ENCODE data around the gene NFIA. TPM values are rescaled to one million over a fixed set of nuclear protein-coding genes. Genes with fewer than 3 reads are reported as not detected.

The NFIA gene
- total RNA-seq, 1 experiment from 2014 or later, result 0.35 TPM

DNA sequence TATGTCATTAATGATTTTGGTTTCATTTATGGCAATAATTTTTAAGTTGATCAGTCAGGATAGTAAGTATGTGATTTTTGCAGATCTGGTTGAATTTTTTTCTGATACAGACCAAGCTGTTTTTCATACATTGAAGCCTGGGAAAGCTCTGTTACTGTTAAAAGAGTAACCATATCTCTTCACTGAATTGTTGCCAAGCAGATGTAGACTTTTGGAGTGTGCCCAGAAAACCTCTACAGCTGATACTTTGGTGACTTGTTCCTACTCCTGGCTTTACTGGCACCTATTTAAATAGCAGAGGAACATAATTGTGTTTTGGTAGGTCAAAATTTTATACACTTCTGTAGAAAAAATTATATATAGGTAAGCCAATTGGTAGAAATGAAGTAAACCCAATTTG is 49.4 kb downstream of the NFIA start:
- no peak overlapping the region for H2AFZ ChIP-seq (ENCODE audit: low read length)
- no peaks in the 10 kb centered on the region for H3K23me2 ChIP-seq (ENCODE audit: insufficient read length, low read depth, low read length, poor library complexity, severe bottlenecking)
- H3K14ac ChIP-seq (ENCODE audit: insufficient read depth, low read length), result no peak overlapping the region
- Mint-ChIP-seq H3K4me1 (peaks cover 0 to 3% of the 10 kb centered on the region in 2 experiments; a peak in 1 of 4 replicates), H3K4me3 (no peak overlapping the region), H3K27me3 (ENCODE audit: low read depth) (no peaks in the 10 kb centered on the region), H3K27ac (no peak overlapping the region), H3K9me3 (no peaks in the 10 kb centered on the region; a peak in 1 of 5 replicates), H3K36me3 (ENCODE audit: insufficient read depth in 1 of 3, low read depth in 3 of 3) (no peaks in the 10 kb centered on the region)
- H2BK120ac ChIP-seq (ENCODE audit: low read depth, low read length, poor library complexity, severe bottlenecking), result no peak overlapping the region
- no peak overlapping the region for H2AK5ac ChIP-seq (ENCODE audit: insufficient read length, low read length)
- no peaks in the 10 kb centered on the region for H3K27me3 ChIP-seq (ENCODE audit: insufficient read depth, low read length)
- H3K18ac ChIP-seq (ENCODE audit: insufficient read length, low read depth, low read length), result no peak overlapping the region
- no peak overlapping the region for H3T11ph ChIP-seq (ENCODE audit: low read length)
- H4K91ac ChIP-seq (ENCODE audit: insufficient read length, low read depth, low read length), result no peak overlapping the region
- no peak overlapping the region for H2BK20ac ChIP-seq (ENCODE audit: low read depth, low read length, poor library complexity, severe bottlenecking)
- DNase-seq, result no peak
- no peaks in the 10 kb centered on the region for H3K79me2 ChIP-seq (ENCODE audit: insufficient read depth, low read length)
- H4K20me1 ChIP-seq (ENCODE audit: control insufficient read depth, insufficient read depth, insufficient read length), result no peaks in the 10 kb centered on the region
- no peak overlapping the region for H2BK5ac ChIP-seq (ENCODE audit: insufficient read length, low read length)
- H2BK15ac ChIP-seq (ENCODE audit: low read depth, low read length), result no peak overlapping the region
- no peak overlapping the region for H4K8ac ChIP-seq (replicated peaks; ENCODE audit: insufficient read length, low read depth, low read length)
- H3K23ac ChIP-seq (ENCODE audit: insufficient read length, low read depth, low read length), result no peak overlapping the region
- H3K4me1 ChIP-seq (ENCODE audit: insufficient read depth, low read length), result no peaks in the 10 kb centered on the region
- no peak overlapping the region for H3K56ac ChIP-seq (ENCODE audit: insufficient read length, low read depth, low read length)
- TF ChIP-seq, protein P1, sequence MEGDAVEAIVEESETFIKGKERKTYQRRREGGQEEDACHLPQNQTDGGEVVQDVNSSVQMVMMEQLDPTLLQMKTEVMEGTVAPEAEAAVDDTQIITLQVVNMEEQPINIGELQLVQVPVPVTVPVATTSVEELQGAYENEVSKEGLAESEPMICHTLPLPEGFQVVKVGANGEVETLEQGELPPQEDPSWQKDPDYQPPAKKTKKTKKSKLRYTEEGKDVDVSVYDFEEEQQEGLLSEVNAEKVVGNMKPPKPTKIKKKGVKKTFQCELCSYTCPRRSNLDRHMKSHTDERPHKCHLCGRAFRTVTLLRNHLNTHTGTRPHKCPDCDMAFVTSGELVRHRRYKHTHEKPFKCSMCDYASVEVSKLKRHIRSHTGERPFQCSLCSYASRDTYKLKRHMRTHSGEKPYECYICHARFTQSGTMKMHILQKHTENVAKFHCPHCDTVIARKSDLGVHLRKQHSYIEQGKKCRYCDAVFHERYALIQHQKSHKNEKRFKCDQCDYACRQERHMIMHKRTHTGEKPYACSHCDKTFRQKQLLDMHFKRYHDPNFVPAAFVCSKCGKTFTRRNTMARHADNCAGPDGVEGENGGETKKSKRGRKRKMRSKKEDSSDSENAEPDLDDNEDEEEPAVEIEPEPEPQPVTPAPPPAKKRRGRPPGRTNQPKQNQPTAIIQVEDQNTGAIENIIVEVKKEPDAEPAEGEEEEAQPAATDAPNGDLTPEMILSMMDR (conservative IDR thresholded peaks at IDR 0.05), result no peak
- no peak overlapping the region for H2BK12ac ChIP-seq (ENCODE audit: insufficient read length, low read depth, low read length)
- no peak overlapping the region for H3K27ac ChIP-seq (ENCODE audit: insufficient read length, low read depth, low read length)
- no peaks in the 10 kb centered on the region for H3K9me3 ChIP-seq (ENCODE audit: control insufficient read depth, low read depth, low read length)
- no peak overlapping the region for H3K4me2 ChIP-seq (ENCODE audit: insufficient read depth, insufficient read length, low read length)
- H3K9ac ChIP-seq (ENCODE audit: extremely low read depth, insufficient read length, low read length), result no peak overlapping the region
- no peak overlapping the region for H4K5ac ChIP-seq (ENCODE audit: insufficient read length, low read depth, low read length)
- no peak overlapping the region for H3K4ac ChIP-seq (ENCODE audit: low read depth, low read length)
- H3K79me1 ChIP-seq (ENCODE audit: insufficient read depth, low read depth, low read length, poor library complexity, severe bottlenecking), result no peaks in the 10 kb centered on the region

Measured in H9 (cell line).